ENCODE measurements around the gene PRDX5. TPM values are rescaled to one million over a fixed set of nuclear protein-coding genes. Genes with fewer than 3 reads are reported as not detected.

PRDX5 gene
- total RNA-seq, 1 experiment from 2014 or later = 267 TPM

GRCh38 chr11:64320556-64320955, 2.6 kb downstream of the PRDX5 start:
- Histone ChIP-seq H2AFZ (ENCODE audit: low read depth, low read length, poor library complexity, severe bottlenecking) (no peak overlapping the region), H4K20me1 (ENCODE audit: insufficient read depth) (no peaks in the 10 kb centered on the region), H3K4me1 (ENCODE audit: control insufficient read depth in 1 of 2, insufficient read depth in 2 of 2, low read length in 2 of 2) (peaks cover 22 to 56% of the 10 kb centered on the region in 2 experiments), H3K36me3 (ENCODE audit: control insufficient read depth in 1 of 2, insufficient read depth in 2 of 2, low read length in 2 of 2) (peaks cover 7% of the 10 kb centered on the region in 2 experiments; a peak in 2 of 4 replicates), H3K4me2 (ENCODE audit: low read length) (peak overlapping the region; percentile 22; the same call in 1 of the 2 replicates), H3K4me3 (replicated peaks in 1 of 2; ENCODE audit: low read depth in 1 of 2, low read length in 2 of 2) (no peak overlapping the region), H3K9me2 (ENCODE audit: insufficient read depth) (no peaks in the 10 kb centered on the region), H3K9me3 (ENCODE audit: control insufficient read depth in 1 of 2, insufficient read depth in 1 of 2, low read depth in 1 of 2, low read length in 2 of 2) (no peaks in the 10 kb centered on the region), H3K27ac (ENCODE audit: low read depth, low read length) (no peak overlapping the region), H3K27me3 (ENCODE audit: insufficient read depth, low read length) (no peaks in the 10 kb centered on the region), H3K79me2 (ENCODE audit: insufficient read depth, low read length) (peaks cover 29% of the 10 kb centered on the region), H3K9ac (ENCODE audit: low read length) (peak overlapping the region; percentile 26; the same call in 1 of the 2 replicates)
- RAD21 ChIA-PET (ENCODE audit: low non-redundant PET in 1 of 2, low total read pairs in 2 of 2, uncharacterized antibody in 2 of 2, unreplicated experiment in 2 of 2) = no interaction called here
- DNase-seq (ENCODE audit: low read depth, low spot score) = no peak
- no peak for ATAC-seq
- intact Hi-C loops (cut with micrococcal nuclease) = no loop called here
- TF ChIP-seq MAX (IDR thresholded peaks at IDR 0.05) = no peak
- no peak for TF ChIP-seq POLR2AphosphoS5 (IDR thresholded peaks at IDR 0.05; ENCODE audit: low read depth, low read length)
- TF ChIP-seq SIN3A (IDR thresholded peaks at IDR 0.05; ENCODE audit: low read depth) = no peak
- TF ChIP-seq SP1 (IDR thresholded peaks at IDR 0.05; ENCODE audit: low read depth) = no peak
- no peak for TF ChIP-seq REST (IDR thresholded peaks at IDR 0.05; ENCODE audit: low read depth)
- TF ChIP-seq RAD21 (IDR thresholded peaks at IDR 0.05; ENCODE audit: low read depth) = no peak
- TF ChIP-seq YY1 (IDR thresholded peaks at IDR 0.05; ENCODE audit: extremely low read depth, insufficient replicate concordance, low read depth, low read length) = no peak
- no peak for TF ChIP-seq ZFX (IDR thresholded peaks at IDR 0.05)
- TF ChIP-seq ATF3 (IDR thresholded peaks at IDR 0.05) = no peak
- no peak for TF ChIP-seq ZNF274 (IDR thresholded peaks at IDR 0.05; ENCODE audit: low read depth, low read length)
- TF ChIP-seq CEBPB (IDR thresholded peaks at IDR 0.05; ENCODE audit: low read depth) = no peak
- no peak for TF ChIP-seq ZBTB33 (IDR thresholded peaks at IDR 0.05; ENCODE audit: extremely low read depth, insufficient replicate concordance, low read length)
- no peak for TF ChIP-seq CBX3 (IDR thresholded peaks at IDR 0.05; ENCODE audit: low read depth)
- no peak for TF ChIP-seq ELF1 (IDR thresholded peaks at IDR 0.05; ENCODE audit: borderline replicate concordance, low read depth)
- TF ChIP-seq SRF (IDR thresholded peaks at IDR 0.05; ENCODE audit: low read depth) = no peak
- no peak for TF ChIP-seq EZH2phosphoT487 (IDR thresholded peaks at IDR 0.05; ENCODE audit: borderline replicate concordance)
- TF ChIP-seq FOSL1 (IDR thresholded peaks at IDR 0.05; ENCODE audit: low read depth) = no peak
- BruUV-seq (replicated peaks) = no TSS peak
- POLR2A ChIA-PET = interaction anchor here (1.1 kb wide), 1 partner anchor 36 kb away, joined by 3 read pairs; no protein-coding TSS in a partner anchor
- CTCF ChIA-PET = no interaction called here

Measured in HCT116 (cell line).